Activated CD8-positive, alpha-beta memory T cell treated with anti-CD3 and anti-CD28 coated beads, Interleukin-2, amount 50 U/mL, for 4 hours (primary cell): ENCODE measurements around the gene DNLZ.
"Not testable (repeated sequence)": the region's sequence is repeated elsewhere in the genome, so short reads cannot be mapped to it uniquely, and the experiment has no call there.

Experiments used
- DNase-seq: peaks from one replicate; pipeline ENCODE4 v3.0.0-alpha.2; 2020

Gene DNLZ

DNA sequence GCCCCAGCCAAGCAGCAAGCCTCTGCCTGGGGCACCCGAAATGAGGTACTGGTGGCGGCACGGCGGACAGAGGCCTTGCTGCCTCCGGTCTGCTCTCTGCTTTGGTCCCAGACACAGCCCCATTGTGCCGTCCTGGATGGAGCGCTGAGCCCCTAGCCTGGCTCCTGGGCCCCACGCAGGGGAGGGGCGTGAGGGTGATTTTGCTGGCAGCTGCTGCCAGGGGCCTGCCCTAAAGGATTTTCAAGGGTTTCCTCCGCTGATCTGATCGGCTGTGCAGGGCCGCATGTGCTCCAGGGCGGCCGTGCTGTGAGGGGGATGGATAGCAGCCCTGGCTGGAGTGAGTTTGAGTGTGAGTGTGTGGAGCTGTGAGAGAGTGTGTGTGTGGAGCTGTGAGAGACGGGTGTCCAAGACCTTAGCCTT is 34.9 kb downstream of the DNLZ start:
- DNase-seq = no peak

- DNase-seq = no peak
Measured at GRCh38 chr9:136328011-136328621, 35.4 kb downstream of the DNLZ start.

DNA sequence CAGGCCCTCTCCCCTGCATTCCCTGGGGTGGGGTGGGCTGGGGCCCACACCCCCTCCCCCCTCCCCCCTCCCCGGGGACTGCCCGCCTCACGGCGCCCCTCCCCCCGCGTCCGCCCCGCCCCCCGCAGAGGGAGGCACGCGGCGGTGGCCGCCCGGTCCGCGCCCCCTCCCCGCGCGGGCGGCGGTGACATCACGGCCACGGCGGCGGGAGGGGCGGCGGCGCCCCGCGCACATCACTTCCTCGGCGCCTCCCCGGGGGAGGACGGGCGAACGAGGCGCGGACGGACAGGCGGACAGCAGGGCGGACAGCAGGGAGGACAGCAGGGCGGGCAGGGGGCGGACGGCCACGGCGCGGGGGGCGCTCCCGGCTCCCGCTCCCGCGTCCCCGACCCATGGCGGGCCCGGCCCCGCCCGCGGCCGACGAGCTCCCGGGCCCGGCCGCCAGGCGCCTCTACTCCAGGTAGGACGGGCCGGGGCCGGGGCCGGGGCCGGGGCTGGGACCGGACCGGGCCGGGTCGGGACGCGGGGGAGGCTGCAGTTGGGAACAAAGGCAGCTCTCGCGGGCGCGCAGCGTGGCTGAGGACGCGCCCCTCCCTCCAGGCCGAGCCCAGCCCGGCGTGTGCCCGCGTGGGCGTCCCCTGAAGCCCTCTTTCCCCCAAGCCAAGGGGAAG is 36.1 kb downstream of the DNLZ start, which contains the start of gene GPSM1:
TSS of gene GPSM1 (plus strand) at position 236 of the 671 bp plus-strand sequence. CDS start at position 393, 157 bp downstream.
- DNase-seq = peak; percentile 60

DNA sequence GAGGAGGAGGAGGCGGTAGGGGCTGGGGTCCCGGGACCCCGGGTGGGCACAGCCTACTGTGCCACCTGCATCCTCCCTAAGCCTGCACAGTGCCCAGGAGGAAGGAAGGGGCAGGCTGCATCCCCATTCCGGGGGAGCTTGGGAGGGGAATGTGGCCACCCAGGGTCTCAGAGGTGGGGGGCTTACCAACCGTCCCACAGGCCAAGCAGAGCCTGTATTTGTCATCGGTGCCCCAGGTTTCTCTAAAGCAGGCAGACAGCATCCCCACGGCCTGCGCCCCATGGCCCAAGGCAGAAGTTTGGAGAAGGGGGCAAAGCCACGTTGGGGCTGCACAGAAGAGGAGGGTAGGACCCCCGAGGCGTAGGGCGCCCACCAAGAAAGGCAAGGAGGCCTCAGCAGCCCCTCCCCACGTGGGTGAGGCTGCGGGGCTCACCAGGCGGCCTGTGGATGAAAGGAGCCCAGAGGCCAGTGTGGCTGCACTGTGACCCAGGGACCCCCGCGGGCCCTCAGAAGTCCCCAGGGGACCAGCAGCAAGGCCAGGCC is 36.7 kb downstream of the DNLZ start:
- no peak for DNase-seq

DNA sequence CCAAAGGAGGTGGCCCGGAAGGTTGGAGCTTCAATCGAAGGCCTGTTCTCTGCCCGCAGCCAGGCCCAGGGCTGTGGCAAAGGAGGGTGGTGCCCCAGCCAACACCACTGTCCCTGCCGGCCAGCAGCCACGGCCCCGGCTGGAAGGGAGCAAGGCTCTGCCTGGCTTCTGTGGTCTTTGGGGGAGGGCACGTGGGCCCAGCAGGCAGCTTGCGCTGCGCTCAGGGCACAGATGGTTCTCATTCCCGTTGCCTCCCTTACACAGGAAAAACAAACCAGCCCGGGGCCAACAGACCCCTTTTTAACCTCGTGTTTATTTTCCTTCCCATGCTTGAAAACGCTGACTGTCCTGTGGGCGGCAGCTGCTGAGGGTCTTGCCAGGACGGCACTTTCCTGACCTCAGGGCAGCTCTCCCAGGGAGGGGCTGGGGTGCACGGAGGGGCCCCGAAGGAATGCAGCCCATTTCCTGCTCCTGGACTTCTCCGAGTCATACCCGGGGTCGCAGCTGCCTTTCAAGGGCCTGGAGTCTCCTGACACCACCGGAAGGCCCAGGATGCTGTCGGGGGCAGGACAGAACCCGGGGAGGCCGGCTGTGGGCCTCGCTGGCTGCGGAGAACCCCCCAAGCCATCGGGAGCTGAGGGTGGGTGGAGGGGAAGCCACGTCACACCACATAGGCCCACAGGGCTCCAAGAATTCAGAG is 37.3 kb downstream of the DNLZ start:
- DNase-seq = no peak

GRCh38 chr9:136325358-136325757 is 38.2 kb downstream of the DNLZ start:
- no peak for DNase-seq

DNA sequence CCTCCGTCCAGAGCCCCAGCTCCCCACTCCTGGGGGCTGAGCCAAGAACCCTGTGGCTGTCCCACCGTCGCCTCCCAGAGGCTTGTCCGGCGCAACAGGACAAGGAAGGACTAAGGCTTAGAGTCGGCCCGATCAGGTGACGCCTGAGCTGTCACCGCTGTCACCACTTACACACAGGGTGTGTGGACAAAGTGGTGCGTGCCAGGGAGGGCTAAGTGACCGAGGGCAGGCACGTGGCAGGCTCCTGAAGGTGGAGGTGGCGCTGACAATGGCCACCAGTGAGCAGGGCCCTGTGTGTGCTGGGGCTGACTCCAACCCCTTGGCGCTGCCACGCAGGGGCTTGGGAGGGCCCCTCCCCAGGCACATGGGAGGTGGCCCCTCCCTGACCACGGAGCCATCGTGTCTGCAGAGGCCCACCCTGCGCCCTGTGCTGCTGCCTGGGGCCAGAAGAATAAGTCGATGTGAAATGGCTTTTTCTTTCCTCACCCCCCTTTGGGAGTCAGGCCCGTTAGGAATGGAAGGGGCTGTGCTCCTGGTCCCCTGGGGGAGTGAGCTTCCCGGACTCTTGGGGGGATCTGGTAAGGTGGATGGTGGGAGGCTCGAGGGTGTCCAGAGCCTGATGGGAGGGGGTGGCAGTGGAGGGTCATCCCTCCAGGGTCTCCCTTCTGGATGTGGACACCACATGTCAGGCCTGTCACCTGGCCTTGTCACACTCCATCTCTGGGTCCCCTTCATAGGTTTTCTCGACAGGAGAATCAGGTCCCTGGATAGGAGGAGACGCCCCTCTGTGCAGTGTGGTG is 38.8 kb downstream of the DNLZ start:
- DNase-seq = no peak

- no peak for DNase-seq
Measured at GRCh38 chr9:136323371-136323789, 40.2 kb downstream of the DNLZ start.

DNA sequence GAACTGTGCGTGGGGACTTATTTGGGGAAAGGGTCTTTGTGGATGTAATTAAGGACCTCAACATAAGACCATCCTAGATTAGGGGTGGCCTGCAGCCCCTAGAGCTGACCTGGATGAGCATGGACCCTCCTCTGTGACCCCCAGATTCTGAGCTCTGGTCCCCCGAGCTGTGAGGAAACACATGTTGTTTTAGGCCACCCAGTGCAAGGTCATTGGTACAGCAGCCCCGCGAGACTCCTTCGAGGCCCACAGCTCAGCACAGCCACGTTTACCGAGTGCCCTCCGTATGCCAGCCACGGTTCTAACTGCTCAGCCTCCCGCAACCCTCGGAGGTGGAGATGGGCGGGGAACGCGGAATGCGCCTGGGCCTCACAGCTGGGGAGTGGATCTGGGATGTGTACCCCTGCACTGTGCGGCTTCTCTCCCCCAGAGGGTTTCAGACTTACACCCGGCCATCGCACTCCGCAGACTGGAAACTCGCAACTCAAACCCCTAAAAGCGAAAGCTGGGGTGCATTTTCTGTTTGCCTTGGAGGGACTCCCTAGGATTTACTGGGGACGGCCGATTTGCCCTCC is 40.7 kb downstream of the DNLZ start:
- no peak for DNase-seq

- DNase-seq = no peak
Measured at GRCh38 chr9:136321561-136321960, 42.0 kb downstream of the DNLZ start.

- not testable (repeated sequence) for DNase-seq
Measured at GRCh38 chr9:136320972-136321371, 42.6 kb downstream of the DNLZ start.

DNA sequence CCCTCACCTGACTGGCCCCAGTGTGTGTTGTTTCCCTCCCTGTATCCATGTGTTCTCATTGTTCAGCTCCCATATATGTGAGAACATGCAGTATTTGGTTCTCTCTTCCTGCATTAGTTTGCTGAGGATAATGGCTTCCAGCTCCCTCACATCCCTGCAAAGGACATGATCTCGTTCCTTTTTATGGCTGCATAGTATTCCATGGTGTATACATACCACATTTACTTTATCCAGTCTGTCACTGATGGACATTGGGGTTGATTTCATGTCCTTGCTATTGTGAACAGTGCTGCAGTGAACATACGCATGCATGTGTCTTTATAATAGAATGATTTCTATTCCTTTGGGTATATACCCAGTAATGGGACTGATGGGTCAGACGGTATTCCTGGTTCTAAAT is 43.6 kb downstream of the DNLZ start:
- DNase-seq = not testable (repeated sequence)

DNA sequence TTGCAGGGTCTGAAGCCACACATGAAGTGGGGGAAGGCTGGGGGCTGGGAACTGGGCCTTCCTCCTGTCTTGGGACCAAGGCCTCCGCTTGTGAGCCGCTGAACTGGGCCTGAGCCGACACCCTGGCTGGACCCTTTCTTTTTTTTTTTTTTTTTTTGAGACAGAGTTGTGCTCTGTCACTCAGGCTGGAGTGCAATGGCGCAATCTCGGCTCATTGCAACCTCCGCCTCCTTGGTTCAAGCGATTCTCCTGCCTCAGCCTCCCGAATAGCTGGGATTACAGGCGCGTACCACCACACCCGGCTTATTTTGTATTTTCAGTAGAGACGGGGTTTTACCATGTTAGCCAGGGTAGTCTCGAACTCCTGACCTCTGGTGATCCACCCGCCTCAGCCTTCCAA is 44.3 kb downstream of the DNLZ start:
- not testable (repeated sequence) for DNase-seq

- no peak for DNase-seq
Measured at GRCh38 chr9:136318776-136319241, 44.7 kb downstream of the DNLZ start.

DNA sequence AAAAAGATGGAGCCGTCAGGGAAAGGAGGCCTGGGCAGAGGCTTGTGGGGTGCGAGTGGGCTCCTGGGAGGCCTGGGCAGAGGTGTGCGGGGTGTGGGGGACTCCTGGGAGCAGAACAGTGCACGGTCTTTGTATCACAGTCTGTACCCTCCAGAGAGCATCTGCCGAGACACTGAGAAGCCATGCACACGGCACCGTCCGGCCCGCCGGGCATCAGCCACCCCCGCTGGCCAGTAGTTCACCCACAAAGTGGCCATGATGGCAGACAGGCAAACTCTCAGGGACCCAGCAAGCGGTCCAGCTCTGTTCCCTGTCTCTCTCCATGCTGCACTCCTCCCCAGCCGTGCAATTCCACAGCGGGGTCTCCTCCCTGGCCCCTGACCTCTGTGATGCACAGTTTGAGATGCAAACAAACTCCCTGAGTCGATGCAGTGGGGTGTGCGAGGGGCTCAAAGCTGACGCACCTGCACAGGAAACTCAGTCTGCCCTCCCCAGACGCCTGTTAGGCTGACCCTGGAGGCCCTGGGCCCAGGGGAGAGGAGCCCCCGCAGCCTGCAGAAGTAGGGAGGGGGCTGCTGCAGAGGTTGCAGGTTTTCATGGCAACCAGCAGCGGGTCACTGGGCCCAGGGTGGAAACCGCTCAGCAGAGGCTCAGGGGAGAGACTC is 45.3 kb downstream of the DNLZ start:
- DNase-seq = no peak

DNA sequence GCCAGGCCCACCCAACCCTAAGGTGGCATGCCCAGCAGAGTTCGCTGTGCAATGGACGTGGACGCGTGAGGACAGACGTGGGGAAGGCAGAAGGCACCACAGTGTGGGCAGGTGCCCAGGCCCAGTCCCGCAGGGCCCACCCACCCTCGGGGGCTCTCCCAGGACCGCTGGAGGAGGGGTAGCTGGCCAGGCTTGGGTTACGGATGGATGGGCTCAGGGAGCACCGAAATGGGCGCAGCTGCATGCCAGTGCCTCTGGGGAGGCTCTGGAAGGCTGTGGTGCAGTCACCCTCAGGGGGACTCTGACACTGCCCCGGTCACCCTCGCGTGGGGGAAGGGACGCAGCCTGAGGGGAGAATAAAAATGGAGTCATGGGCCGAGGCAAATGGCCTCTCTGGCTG is 45.8 kb downstream of the DNLZ start:
- no peak for DNase-seq

DNA sequence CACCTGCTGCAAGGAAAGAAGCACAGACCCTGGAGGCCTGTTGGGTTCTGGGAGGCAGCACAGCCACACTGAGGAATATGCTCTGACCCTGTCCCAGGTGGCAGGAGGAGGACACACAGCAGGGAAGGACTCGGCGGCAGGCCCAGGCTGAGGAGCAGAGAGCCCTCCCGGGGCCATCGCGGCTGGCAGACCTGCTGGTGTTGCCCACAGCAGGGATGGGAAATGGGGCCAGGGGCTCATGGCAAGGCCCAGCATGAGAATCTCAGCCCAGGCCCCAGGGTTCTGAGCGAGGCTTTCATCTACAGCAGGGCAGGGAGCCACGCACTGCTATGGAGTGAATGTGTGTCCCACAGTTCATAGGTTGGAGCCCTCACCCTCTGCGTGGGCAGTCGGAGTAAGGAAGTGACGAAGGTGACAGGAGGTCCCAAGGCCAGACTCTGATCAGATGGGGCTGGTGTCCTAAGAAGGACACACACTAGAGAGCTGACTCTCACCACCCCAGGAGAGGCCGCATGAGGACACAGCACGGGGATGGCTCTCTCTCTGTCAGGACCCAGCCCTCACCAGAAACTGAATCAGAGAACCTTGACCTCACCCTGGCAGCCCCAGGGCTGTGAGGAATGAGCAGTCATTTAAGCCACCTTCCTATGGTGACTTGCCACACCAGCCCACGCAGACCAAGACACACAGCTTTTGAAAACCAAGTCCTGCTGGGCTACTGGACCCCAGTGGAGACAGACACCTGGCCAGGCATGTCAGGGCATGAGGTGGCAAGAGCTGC is 46.5 kb downstream of the DNLZ start:
- DNase-seq = no peak

- no peak for DNase-seq
Measured at GRCh38 chr9:136316271-136316751, 47.2 kb downstream of the DNLZ start.

DNA sequence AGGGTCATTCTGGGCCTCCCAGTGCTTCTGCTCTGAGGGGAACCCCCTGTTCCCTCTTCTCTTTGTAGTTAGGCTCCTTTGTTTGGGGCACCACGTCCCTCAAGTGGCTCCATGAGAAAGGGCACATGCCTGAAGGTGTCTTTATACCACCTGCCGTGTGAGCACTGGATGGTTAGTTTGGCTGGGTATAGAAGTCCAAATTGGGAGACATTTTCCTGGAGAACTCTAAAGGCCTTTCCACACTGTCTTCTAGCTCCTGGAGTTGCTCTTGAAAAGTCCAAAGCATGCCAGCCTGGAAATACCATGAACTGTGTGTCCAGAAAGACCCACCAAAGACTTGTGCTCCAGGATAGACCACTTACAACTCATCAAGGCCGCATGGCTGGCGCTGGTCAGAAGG is 48.6 kb downstream of the DNLZ start:
- no peak for DNase-seq

- DNase-seq = no peak
Measured at GRCh38 chr9:136314056-136314416, 49.5 kb downstream of the DNLZ start.
